Esophagus squamous epithelium (tissue), 4 donors: ENCODE results near the gene SCYGR3.

Experiments used
- CTCF ChIP-seq, 6 experiments: fragments of 450-650 bp in 4 of 6; fragments of 200-600 bp in 2 of 6; sonication (generic) in 2 of 6; IDR thresholded peaks; one replicate each; pipeline ENCODE4 v1.5.1; 2016 to 2019; ENCODE audit warnings: antibody characterized with exemption in 6 of 6, mild to moderate bottlenecking in 4 of 6, moderate library complexity in 4 of 6
- POLR2A ChIP-seq, 4 donors: fragments of 450-650 bp; IDR thresholded peaks; one replicate each; pipeline ENCODE4 v1.6.1; 2017; ENCODE audit warnings: antibody characterized with exemption in 4 of 4, mild to moderate bottlenecking in 4 of 4, moderate library complexity in 3 of 4

- no peak for TF ChIP-seq CTCF (IDR thresholded peaks at IDR 0.05)
- no peak for TF ChIP-seq POLR2A (IDR thresholded peaks at IDR 0.05)
These were observed 394 bp downstream of the SCYGR3 start for GRCh38 chr2:227614246-227614645.
